GM03348 (cell line): Measurements from ENCODE around the gene PRDM16.

Experiments used
- DNase-seq: peaks from one replicate; pipeline ENCODE4 v3.0.0; 2012; ENCODE audit warnings: low spot score

Gene PRDM16

DNA sequence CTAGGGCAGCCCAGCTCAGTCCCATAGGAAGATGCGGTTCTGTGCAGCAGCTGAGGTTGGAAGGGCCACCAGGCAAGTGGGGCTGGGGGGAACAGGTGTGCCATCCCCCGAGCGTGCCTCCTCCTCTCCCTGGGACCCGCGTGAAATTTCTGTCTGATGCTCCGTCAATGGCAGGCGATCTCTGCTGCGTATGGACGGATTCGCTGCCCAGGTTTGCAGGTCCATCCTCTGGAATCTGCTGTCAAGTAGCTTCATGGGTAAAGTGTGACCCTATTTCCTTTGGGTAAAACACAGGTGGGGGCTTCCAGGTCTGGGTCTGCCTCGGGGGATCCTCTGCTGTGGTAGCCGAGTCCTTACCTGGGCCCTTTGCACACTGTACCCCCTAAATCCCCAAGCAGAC, 270.9 kb downstream of the PRDM16 start:
- DNase-seq, result no peak

DNA sequence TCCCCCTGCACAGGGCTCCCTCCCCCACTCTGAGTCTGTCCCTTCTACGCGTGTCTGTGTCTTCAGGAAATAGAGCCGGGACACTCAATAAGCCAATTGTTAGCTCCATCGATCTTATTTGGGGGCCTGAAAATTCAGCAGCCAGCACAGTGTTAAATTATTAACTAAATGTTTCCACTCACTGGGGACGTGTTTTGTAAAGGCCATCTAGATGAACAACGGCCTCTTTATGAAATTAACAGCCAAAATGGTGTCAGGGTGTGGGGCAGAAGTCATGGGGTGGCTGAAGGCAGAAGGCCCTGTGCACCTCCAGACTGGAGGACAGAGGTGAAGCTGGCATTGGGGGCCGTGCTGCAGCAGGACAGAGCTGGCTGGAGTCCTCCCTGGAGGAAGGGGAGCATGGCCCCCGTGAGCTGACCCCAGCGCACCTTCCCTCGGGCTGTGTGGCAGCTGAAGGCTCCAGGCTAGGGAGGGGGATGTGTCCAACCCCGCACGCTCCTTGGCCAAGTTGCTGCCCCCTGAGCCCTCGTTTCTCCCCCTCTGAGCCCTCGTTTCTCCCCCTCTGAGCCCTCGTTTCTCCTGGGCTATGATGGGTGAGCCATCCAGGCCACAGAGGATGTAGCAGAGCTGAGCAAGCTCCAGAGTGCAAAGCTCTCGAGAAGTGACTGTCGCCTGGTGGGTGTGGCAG, 271.7 kb downstream of the PRDM16 start:
- no peak for DNase-seq

DNA sequence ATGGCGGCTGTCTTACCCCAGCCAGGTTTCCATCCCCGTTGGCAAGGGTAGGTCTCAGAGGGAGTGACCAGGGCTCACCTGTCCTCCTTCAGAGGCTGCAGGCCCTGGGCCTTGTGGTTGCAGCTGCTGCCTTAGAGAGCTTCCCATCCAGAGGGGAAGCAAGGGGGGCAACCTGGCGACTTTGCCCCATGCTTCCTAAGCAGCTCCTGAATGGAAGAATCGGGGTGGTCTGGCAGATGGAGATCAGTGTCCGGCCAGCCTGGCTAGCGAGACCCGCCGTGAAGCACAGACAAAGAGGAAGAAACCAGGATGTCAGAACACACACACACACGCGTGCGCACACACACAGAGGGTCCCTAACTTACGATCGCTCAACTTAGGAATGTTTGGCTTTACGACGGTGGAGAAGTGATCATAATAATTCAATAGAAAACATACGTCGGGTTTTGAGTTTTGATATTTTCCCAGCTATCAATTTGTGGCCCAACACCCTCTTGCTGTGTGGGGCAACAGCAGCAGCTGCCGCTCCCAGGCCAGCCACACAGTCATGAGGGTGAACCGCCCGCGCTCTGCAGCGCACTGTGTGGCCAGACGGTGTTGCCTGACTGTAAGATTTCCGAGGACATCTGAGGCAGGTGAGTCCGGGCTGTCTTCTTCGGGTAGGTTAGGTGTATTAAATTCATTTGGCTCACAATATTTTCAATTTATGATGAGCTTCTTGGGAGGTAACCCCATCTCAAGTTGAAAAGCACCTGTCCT, 272.4 kb downstream of the PRDM16 start:
- no peak for DNase-seq

DNA sequence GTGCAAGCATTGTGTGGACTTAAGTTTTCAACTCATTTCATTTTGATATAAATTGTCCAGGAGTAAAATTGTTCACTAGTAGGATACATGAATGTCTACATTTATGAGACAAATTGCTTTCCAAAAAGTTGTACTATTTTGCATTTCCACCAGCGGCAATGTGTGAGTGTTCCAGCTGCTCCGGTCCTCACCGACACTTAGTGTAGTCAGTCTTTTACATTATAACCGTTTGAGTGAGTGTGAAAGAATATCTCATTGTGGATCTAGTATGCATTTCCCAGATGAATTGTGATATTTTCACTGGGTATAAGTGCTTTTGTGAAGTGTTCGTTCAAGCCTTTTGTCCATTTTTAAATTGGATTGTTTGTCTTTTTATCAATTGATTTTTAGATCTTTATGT, 274.0 kb downstream of the PRDM16 start:
- DNase-seq, result no peak

DNA sequence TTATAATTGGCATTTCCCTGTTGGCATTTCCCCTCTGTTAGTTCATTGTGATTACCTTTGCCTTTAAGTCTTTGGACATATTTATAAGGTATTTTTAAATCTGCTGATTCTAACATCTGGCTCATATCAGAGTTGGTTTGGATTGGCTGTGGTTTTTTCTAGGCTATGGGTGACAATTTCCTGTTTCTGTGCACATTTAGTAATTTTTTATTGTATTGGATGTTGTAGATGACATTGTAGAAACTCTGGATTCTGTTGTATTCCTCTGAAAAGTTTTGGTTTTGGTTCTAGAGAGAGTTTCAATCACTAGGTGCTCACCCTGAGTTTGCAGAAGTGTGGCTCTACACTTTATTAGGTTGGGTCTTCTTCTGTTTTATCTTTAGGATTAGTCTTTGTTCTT, 275.4 kb downstream of the PRDM16 start:
- no peak for DNase-seq

DNA sequence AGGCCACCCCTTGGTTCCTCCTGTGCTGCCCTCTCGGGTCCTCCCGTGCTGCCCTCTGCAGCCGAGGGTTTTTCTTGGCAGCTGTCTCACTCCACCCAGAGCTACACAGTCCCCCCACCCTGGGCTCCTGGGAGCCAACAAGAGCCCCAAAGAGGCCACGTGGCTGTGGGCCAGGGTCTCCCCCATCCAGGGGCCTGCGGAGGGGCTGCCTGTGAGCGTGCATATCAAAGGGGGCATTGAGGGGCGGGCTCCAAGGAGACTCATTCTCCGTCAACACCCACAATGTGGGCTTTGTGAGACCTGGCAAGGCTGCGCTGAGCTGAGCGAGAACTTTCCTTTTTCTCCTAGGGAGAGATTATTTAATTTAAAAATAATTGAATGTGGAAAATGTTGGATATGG, 276.8 kb downstream of the PRDM16 start:
- no peak for DNase-seq

GRCh38 chr1:3346478-3346877, 277.5 kb downstream of the PRDM16 start:
- DNase-seq, result no peak

GRCh38 chr1:3347257-3348020, 278.4 kb downstream of the PRDM16 start:
- no peak for DNase-seq

- no peak for DNase-seq
Observed at GRCh38 chr1:3348196-3348865, 279.3 kb downstream of the PRDM16 start.

DNA sequence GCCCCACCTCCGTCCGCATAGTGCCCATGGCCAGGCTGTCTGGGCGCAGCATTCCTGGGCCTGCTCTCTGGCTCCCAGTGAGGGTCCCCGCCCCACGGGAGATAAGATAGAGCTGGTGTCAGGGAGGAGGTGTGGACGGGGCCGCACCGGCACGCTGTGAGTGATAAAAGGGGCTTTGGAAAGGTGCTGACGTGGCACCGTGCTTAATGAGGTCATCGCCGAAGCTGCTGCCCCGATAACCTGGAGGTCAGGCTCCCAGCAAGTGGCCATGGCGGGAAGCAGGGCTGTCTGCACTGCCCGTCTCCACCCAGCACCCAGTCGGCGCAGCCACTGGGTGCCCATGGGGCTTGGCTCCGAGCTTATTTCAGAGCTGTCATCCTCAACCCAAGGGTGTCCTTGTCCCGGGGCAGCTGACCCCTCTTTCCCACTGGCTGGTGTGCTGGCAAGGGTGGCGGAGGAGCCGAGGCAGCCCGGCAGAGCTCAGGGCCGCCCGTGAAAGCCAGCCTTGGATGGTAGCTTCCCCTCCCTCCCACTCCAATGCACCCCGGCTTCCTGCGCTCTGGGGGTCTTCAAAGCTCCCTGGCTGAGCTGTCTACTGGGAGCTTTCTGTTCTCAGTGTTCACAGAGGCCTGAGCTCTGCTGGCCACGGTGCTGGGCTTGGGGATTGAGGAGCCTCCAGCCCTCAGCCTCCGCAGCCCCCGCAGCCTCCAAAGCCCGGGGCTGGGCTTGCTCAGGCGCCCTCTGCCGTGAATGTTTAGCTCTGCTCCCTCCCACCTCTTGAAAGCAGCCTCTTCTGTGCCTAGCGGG, 280.4 kb downstream of the PRDM16 start:
- no peak for DNase-seq

DNA sequence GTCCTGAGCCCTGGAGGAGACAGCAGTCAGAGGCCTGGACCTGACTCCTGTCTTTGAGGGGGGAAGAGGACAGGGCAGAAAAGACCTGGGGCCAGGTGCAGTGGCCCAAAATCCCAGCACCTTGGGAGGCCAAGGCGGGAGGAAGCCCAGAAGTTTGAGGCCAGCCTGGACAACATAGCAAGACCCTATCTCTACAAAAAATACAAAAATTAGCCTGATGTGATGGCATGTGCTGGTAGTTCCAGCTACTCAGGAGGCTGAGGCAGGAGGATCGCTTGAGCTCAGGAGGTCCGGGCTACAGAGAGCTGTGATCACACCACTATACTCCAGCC, 280.9 kb downstream of the PRDM16 start:
- no peak for DNase-seq

DNA sequence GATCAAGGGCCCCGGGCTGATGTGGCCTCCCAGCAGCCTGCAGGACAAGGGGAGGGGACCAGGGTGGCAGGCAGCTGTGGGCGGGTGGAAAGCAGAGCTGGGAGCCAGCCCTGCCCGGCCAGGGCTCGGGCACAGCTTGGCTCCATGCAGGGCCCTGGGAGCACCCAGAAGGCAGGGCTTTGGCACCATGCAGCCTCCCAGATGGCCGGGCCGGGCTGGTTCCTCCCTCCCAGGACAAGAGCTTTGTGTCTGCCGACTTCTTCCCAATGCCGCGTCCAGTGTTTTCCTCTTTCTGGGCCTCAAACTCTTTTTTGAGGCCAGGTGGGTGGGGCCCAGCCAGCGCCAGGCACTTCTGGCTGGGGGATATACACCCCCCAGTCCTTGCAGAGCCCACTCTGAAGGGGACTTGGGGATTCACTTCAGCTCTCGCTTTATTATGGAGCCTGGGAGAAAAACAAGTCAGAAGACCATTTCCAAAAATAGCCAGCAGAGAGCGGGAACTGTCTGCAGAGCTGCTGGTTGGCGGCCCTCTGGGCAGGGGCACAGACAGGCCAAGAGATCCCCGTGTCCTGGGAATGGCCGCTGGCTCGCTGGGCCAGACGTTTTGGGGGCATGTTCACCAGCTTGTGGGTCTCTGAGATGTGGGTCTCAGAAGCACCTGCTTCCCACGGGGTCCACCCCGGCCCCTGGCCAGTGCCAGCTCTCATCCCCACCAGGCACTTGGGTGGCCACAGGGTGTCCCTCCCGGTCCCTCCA, 281.7 kb downstream of the PRDM16 start:
- peak; percentile 45 for DNase-seq

DNA sequence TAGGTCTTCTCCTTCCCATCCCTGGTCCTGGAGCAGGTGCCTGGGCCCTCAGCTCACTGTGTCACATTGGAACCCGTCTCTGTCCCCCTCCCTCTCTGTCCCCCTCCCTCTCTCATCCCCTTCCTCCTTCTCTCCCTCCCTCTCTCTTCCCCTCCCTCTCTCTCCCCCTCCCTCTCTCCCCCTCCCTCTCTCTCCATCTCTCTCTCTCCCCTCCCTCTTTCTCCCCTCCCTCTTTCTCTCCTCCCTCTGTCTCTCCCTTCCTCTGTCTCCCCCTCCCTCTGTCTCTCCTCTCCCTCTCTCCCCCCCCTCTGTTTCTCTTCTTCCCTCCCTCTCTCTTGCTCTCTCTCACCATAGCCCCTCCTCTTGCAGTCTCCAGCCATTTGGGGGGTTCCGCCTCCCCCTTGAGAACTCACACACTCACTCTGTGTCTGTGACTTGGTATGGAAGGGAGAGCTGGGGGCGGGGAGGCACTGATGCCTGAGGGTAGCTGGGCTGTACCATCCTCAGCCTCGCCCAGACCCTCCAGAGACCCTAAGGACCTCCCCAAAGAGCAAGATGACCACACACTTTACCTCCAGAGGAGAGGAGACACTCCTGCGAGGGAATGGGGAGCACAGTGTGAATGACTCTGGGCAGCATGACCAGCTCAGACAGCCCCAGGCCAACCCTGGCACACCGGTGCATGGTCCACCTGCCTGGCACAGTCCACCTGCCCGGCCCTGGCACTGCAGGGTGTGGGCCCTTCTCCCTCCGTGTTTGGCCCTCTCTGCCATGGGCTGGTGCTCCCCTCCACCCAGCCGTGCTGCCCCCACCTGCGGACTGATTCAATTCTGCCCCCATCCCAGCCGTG, 282.7 kb downstream of the PRDM16 start:
- no peak for DNase-seq

- DNase-seq, result peak; percentile 51
Observed at GRCh38 chr1:3352299-3352951, 283.4 kb downstream of the PRDM16 start.

GRCh38 chr1:3352952-3353331, 283.9 kb downstream of the PRDM16 start:
- peak; percentile 36 for DNase-seq

- DNase-seq, result no peak
Observed at GRCh38 chr1:3353876-3354275, 284.9 kb downstream of the PRDM16 start.

- no peak for DNase-seq
Observed at GRCh38 chr1:3355089-3355488, 286.1 kb downstream of the PRDM16 start.

- no peak for DNase-seq
Observed at GRCh38 chr1:3355894-3356826, 287.2 kb downstream of the PRDM16 start.
